ENCODE data around the gene CPM. TPM values are rescaled to one million over a fixed set of nuclear protein-coding genes. Genes with fewer than 3 reads are reported as not detected.

The CPM gene
- total and polyA plus RNA-seq, 2 of the 4 experiments (the other 2 are of a cell fraction), result 2.0 to 8.8 TPM

DNA sequence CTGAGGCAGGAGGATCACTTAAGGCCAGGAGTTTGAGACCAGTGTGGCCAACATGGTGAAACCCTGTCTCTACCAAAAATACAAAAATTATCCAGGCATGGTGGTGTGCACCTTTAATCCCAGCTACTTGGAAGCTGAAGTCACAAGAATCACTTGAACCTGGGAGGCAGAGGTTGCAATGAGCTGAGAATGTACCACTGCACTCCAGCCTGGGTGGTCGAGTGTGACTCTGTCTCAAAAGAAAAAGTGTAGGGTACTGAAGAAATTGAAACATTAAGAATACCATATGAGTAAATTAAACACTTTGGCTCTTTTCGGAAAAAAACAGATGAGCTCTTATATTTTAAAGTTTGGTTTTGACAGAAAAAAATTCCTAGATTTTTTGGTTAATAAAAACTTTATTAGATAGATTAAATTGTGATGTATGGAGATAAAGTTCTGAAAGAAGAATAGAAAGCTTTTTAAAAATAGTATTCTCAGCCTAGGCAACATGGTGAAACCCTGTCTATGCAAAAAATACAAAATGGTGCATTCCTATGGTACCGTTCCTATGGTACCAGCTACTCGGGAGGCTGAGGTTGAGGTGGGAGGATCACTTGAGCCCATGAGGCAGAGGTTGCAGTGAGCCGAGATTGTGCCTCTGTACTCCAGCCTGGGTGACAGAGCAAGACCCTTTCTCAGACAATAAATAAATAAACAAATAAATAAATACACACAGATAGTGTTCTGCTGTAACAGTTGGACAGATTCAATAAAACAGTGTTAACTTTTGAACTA is 104.9 kb downstream of the CPM start:
- peaks cover 54% of the 10 kb centered on the region for H4K20me1 ChIP-seq (ENCODE audit: insufficient read depth, low read length)
- no peak overlapping the region for H3K18ac ChIP-seq (ENCODE audit: low read depth, low read length)
- no peaks in the 10 kb centered on the region for H3K27me3 ChIP-seq (ENCODE audit: control insufficient read depth, insufficient read depth, low read length)
- intact Hi-C loops (cut with micrococcal nuclease) (no loop called here), dilution Hi-C loops (cut with HindIII; ENCODE audit: low sequenced_read_pairs, unreplicated experiment) (no loop called here), in situ Hi-C loops (cut with MboI; ENCODE audit: low sequenced_read_pairs) (loop anchor here (25.0 kb wide), 1 partner anchor 759 kb away; the partner anchor contains the start of gene CCT2)
- no peak overlapping the region for H3K27ac ChIP-seq (ENCODE audit: insufficient read depth, low read length)
- H3K9me1 ChIP-seq (ENCODE audit: insufficient read depth, low read length), result peaks cover 4% of the 10 kb centered on the region; the same call in 1 of the 2 replicates
- H3K4me2 ChIP-seq (ENCODE audit: low read depth, low read length), result no peak overlapping the region
- no peak for ATAC-seq (ENCODE audit: low read depth)
- H4K8ac ChIP-seq (ENCODE audit: low read depth in 2 of 2, low read length in 2 of 2), result peak overlapping the region in 1 of 2 experiments; percentile 50; a peak in 1 of 4 replicates
- no peak overlapping the region for H4K91ac ChIP-seq (ENCODE audit: insufficient read depth, low read depth, low read length)
- no peak overlapping the region for H3K56ac ChIP-seq (ENCODE audit: extremely low read depth, insufficient read depth, low read length)
- H3K79me1 ChIP-seq (ENCODE audit: low read depth in 1 of 2, low read length in 2 of 2), result peaks cover 19 to 22% of the 10 kb centered on the region in 2 experiments; a peak in 3 of 4 replicates
- no peak overlapping the region for H3K9ac ChIP-seq (ENCODE audit: low read depth, low read length)
- H2AFZ ChIP-seq (replicated peaks; ENCODE audit: low read length, poor library complexity), result no peak overlapping the region
- H3K9me3 ChIP-seq (ENCODE audit: control insufficient read depth, insufficient read depth, low read length), result no peaks in the 10 kb centered on the region
- H2AK9ac ChIP-seq (replicated peaks; ENCODE audit: low read depth, low read length, poor library complexity), result no peak overlapping the region
- peaks cover 58% of the 10 kb centered on the region for H3K36me3 ChIP-seq (ENCODE audit: control insufficient read depth, insufficient read depth, low read length)
- H4K5ac ChIP-seq (ENCODE audit: low read depth, low read length), result no peak overlapping the region
- CTCF ChIA-PET, result no interaction called here
- no TSS peak for BruUV-seq (replicated peaks)
- POLR2A ChIA-PET (ENCODE audit: unreplicated experiment), result interaction anchor here (0.6 kb wide), 1 partner anchor 8 kb away, joined by 7 read pairs; no protein-coding TSS in a partner anchor
- no peak for DNase-seq
- no peak overlapping the region for H3K4me3 ChIP-seq (ENCODE audit: insufficient read depth, low read depth, low read length)
- no peak overlapping the region for H2BK5ac ChIP-seq (ENCODE audit: low read depth, low read length, poor library complexity, severe bottlenecking)
- no peak overlapping the region for H3K4ac ChIP-seq (ENCODE audit: low read depth, low read length)
- H2BK20ac ChIP-seq (ENCODE audit: low read depth, low read length), result no peak overlapping the region
- H3K14ac ChIP-seq (replicated peaks; ENCODE audit: low read depth, low read length), result no peak overlapping the region
- no peak overlapping the region for H2BK15ac ChIP-seq (ENCODE audit: low read depth, low read length)
- H3K4me1 ChIP-seq (ENCODE audit: control insufficient read depth, insufficient read depth, low read length), result peaks cover 4% of the 10 kb centered on the region
- no peak overlapping the region for H2AK5ac ChIP-seq (ENCODE audit: low read depth, low read length)
- WGBS, 2 experiments (ENCODE audit: extremely low coverage in 2 of 2, insufficient read length in 1 of 2), result no CpG with 5 or more reads among the region's 5 CpGs
- H3K23ac ChIP-seq (ENCODE audit: low read depth, low read length), result no peak overlapping the region
- H2BK120ac ChIP-seq (ENCODE audit: low read depth, low read length), result no peak overlapping the region
- TF ChIP-seq POLR2A (IDR thresholded peaks at IDR 0.05; ENCODE audit: low read depth, low read length), result no peak
- TF ChIP-seq, protein P1, sequence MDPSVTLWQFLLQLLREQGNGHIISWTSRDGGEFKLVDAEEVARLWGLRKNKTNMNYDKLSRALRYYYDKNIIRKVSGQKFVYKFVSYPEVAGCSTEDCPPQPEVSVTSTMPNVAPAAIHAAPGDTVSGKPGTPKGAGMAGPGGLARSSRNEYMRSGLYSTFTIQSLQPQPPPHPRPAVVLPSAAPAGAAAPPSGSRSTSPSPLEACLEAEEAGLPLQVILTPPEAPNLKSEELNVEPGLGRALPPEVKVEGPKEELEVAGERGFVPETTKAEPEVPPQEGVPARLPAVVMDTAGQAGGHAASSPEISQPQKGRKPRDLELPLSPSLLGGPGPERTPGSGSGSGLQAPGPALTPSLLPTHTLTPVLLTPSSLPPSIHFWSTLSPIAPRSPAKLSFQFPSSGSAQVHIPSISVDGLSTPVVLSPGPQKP (IDR thresholded peaks at IDR 0.05; ENCODE audit: borderline replicate concordance, low read depth, low read length), result no peak
- TF ChIP-seq SMC3 (IDR thresholded peaks at IDR 0.05; ENCODE audit: low read depth, low read length), result no peak
- TF ChIP-seq RFX5 (IDR thresholded peaks at IDR 0.05; ENCODE audit: low read depth, low read length), result no peak
- TF ChIP-seq RAD21 (IDR thresholded peaks at IDR 0.05; ENCODE audit: low read length), result no peak
- TF ChIP-seq CHD1 (IDR thresholded peaks at IDR 0.05; ENCODE audit: low read depth, low read length), result no peak
- TF ChIP-seq FOS (IDR thresholded peaks at IDR 0.05; ENCODE audit: low read depth, low read length), result no peak
- TF ChIP-seq BHLHE40 (IDR thresholded peaks at IDR 0.05; ENCODE audit: low read depth, low read length), result no peak
- TF ChIP-seq RCOR1 (IDR thresholded peaks at IDR 0.05; ENCODE audit: insufficient replicate concordance, low read length), result no peak
- no peak for TF ChIP-seq MAZ (IDR thresholded peaks at IDR 0.05; ENCODE audit: borderline replicate concordance, low read depth, low read length)
- TF ChIP-seq NFE2L2 (IDR thresholded peaks at IDR 0.05; ENCODE audit: low read depth, low read length), result no peak
- TF ChIP-seq, protein P2, sequence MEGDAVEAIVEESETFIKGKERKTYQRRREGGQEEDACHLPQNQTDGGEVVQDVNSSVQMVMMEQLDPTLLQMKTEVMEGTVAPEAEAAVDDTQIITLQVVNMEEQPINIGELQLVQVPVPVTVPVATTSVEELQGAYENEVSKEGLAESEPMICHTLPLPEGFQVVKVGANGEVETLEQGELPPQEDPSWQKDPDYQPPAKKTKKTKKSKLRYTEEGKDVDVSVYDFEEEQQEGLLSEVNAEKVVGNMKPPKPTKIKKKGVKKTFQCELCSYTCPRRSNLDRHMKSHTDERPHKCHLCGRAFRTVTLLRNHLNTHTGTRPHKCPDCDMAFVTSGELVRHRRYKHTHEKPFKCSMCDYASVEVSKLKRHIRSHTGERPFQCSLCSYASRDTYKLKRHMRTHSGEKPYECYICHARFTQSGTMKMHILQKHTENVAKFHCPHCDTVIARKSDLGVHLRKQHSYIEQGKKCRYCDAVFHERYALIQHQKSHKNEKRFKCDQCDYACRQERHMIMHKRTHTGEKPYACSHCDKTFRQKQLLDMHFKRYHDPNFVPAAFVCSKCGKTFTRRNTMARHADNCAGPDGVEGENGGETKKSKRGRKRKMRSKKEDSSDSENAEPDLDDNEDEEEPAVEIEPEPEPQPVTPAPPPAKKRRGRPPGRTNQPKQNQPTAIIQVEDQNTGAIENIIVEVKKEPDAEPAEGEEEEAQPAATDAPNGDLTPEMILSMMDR (conservative IDR thresholded peaks at IDR 0.05; ENCODE audit: low read depth, low read length), result no peak
- no peak for TF ChIP-seq MXI1 (IDR thresholded peaks at IDR 0.05; ENCODE audit: borderline replicate concordance, low read depth, low read length)
- TF ChIP-seq MAFK (IDR thresholded peaks at IDR 0.05; ENCODE audit: low read depth, low read length), result no peak
- TF ChIP-seq, protein P3, sequence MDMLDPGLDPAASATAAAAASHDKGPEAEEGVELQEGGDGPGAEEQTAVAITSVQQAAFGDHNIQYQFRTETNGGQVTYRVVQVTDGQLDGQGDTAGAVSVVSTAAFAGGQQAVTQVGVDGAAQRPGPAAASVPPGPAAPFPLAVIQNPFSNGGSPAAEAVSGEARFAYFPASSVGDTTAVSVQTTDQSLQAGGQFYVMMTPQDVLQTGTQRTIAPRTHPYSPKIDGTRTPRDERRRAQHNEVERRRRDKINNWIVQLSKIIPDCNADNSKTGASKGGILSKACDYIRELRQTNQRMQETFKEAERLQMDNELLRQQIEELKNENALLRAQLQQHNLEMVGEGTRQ (IDR thresholded peaks at IDR 0.05; ENCODE audit: low read depth, low read length), result no peak
